Measurements from ENCODE around the gene MBNL1.
A peak's percentile ranks its signal among the peaks of the same experiment; 100 is the strongest.

MBNL1 gene

GRCh38 chr3:152296382-152296781, 27.7 kb downstream of the MBNL1 start:
- no peak for DNase-seq (ENCODE audit: low spot score)
- TF ChIP-seq CTCF (IDR thresholded peaks at IDR 0.05; ENCODE audit: borderline replicate concordance, control extremely low read depth, extremely low read depth, insufficient read depth, missing control alignments): no peak
- in situ Hi-C loops (cut with MboI; ENCODE audit: low sequenced_read_pairs, unreplicated experiment): no loop called here

- TF ChIP-seq CTCF (IDR thresholded peaks at IDR 0.05; ENCODE audit: borderline replicate concordance, control extremely low read depth, extremely low read depth, insufficient read depth, missing control alignments): no peak
- DNase-seq (ENCODE audit: low spot score): no peak
- in situ Hi-C loops (cut with MboI; ENCODE audit: low sequenced_read_pairs, unreplicated experiment): no loop called here
These were observed 28.2 kb downstream of the MBNL1 start for GRCh38 chr3:152296971-152297370.

- peak; percentile 41 for DNase-seq (ENCODE audit: low spot score)
- no peak for TF ChIP-seq CTCF (IDR thresholded peaks at IDR 0.05; ENCODE audit: borderline replicate concordance, control extremely low read depth, extremely low read depth, insufficient read depth, missing control alignments)
- in situ Hi-C loops (cut with MboI; ENCODE audit: low sequenced_read_pairs, unreplicated experiment): no loop called here
These were observed 29.9 kb downstream of the MBNL1 start for GRCh38 chr3:152298393-152299248.

- in situ Hi-C loops (cut with MboI; ENCODE audit: low sequenced_read_pairs, unreplicated experiment): no loop called here
- no peak for DNase-seq (ENCODE audit: low spot score)
- TF ChIP-seq CTCF (IDR thresholded peaks at IDR 0.05; ENCODE audit: borderline replicate concordance, control extremely low read depth, extremely low read depth, insufficient read depth, missing control alignments): no peak
These were observed 30.7 kb downstream of the MBNL1 start for GRCh38 chr3:152299249-152299976.

- in situ Hi-C loops (cut with MboI; ENCODE audit: low sequenced_read_pairs, unreplicated experiment): no loop called here
- no peak for DNase-seq (ENCODE audit: low spot score)
- TF ChIP-seq CTCF (IDR thresholded peaks at IDR 0.05; ENCODE audit: borderline replicate concordance, control extremely low read depth, extremely low read depth, insufficient read depth, missing control alignments): no peak
These were observed 31.5 kb downstream of the MBNL1 start for GRCh38 chr3:152300029-152300731.

GRCh38 chr3:152301745-152302181, 33.0 kb downstream of the MBNL1 start:
- in situ Hi-C loops (cut with MboI; ENCODE audit: low sequenced_read_pairs, unreplicated experiment): no loop called here
- no peak for DNase-seq (ENCODE audit: low spot score)
- TF ChIP-seq CTCF (IDR thresholded peaks at IDR 0.05; ENCODE audit: borderline replicate concordance, control extremely low read depth, extremely low read depth, insufficient read depth, missing control alignments): no peak

All from GM13976 (cell line).